Neural cell (in vitro differentiated cells): ENCODE results near the gene IRX3. TPM values are rescaled to one million over a fixed set of nuclear protein-coding genes. Genes with fewer than 3 reads are reported as not detected.

ENCODE experiments used
- H2AFZ ChIP-seq: fragments of 200-600, 300-800 bp; sonication (generic), shearing (Covaris generic); 2 replicates; pipeline ENCODE4 v1.6.0; 2014; ENCODE audit warnings: low read depth, mild to moderate bottlenecking, antibody characterized with exemption, low read length, moderate library complexity
- H3F3A ChIP-seq: fragments of 200-600 bp; shearing (Covaris generic); 2 replicates; pipeline ENCODE4 v1.6.1; 2016; ENCODE audit warnings: mild to moderate bottlenecking, moderate library complexity, mixed read lengths, antibody characterized with exemption, low read length; ENCODE audit not compliant: insufficient read depth, poor library complexity, severe bottlenecking
- H3K27ac ChIP-seq: fragments of 200-600, 300-800 bp; sonication (generic), shearing (Covaris generic); 2 replicates; pipeline ENCODE4 v1.5.1; 2014; ENCODE audit warnings: mild to moderate bottlenecking, low read length, moderate library complexity
- H3K27me3 ChIP-seq: fragments of 300-800, 200-600 bp; sonication (generic), shearing (Covaris generic); 2 replicates; pipeline ENCODE4 v1.6.0; 2014; ENCODE audit warnings: mild to moderate bottlenecking, low read depth, low read length, moderate library complexity; ENCODE audit not compliant: insufficient read depth
- H3K36me3 ChIP-seq: fragments of 300-800, 200-600 bp; sonication (generic), shearing (Covaris generic); 2 replicates; pipeline ENCODE4 v1.5.1; 2014; ENCODE audit warnings: mild to moderate bottlenecking, antibody characterized with exemption, low read length, moderate library complexity; ENCODE audit not compliant: insufficient read depth
- H3K4me2 ChIP-seq: fragments of 300-800, 200-600 bp; sonication (generic), shearing (Covaris generic); 2 replicates; pipeline ENCODE4 v1.6.0; 2014; ENCODE audit warnings: mild to moderate bottlenecking, low read length
- H3K4me3 ChIP-seq: fragments of 300-800, 200-600 bp; sonication (generic), shearing (Covaris generic); 2 replicates; pipeline ENCODE4 v1.5.1; 2014; ENCODE audit warnings: mild to moderate bottlenecking, low read length, moderate library complexity
- H3K79me2 ChIP-seq: fragments of 200-600 bp; shearing (Covaris generic); replicated peaks from 2 replicates; pipeline ENCODE4 v1.6.0; 2014; ENCODE audit warnings: mild to moderate bottlenecking, low read length, moderate library complexity; ENCODE audit not compliant: insufficient read depth
- H3K9ac ChIP-seq: fragments of 300-800, 200-600 bp; sonication (generic), shearing (Covaris generic); 2 replicates; pipeline ENCODE4 v1.6.1; 2016; ENCODE audit warnings: mild to moderate bottlenecking, low read length, mixed read lengths
- H3K9me2 ChIP-seq: fragments of 200-600 bp; shearing (Covaris generic); 2 replicates; pipeline ENCODE4 v1.6.1; 2016; ENCODE audit warnings: mild to moderate bottlenecking, low read length, mixed read lengths; ENCODE audit not compliant: insufficient read depth
- H3K9me3 ChIP-seq: fragments of 200-600, 300-800 bp; sonication (generic), shearing (Covaris generic); 2 replicates; pipeline ENCODE4 v1.6.1; 2016; ENCODE audit warnings: mild to moderate bottlenecking, mixed run types, low read length, moderate library complexity, mixed read lengths
- H4K20me1 ChIP-seq: fragments of 200-600 bp; shearing (Covaris generic); 2 replicates; pipeline ENCODE4 v1.6.1; 2016; ENCODE audit warnings: mild to moderate bottlenecking, mixed run types; ENCODE audit not compliant: insufficient read depth
- EP300 ChIP-seq: fragments of 450-650 bp; conservative IDR thresholded peaks from 2 replicates; pipeline ENCODE4 v1.6.1; 2014; ENCODE audit warnings: antibody characterized with exemption, mild to moderate bottlenecking, moderate library complexity; ENCODE audit not compliant: poor library complexity, severe bottlenecking
- EZH2 ChIP-seq: fragments of 200-600, 300-800 bp; shearing (Covaris generic), sonication (generic); IDR thresholded peaks from 2 replicates; pipeline ENCODE4 v1.6.1; 2014; ENCODE audit warnings: antibody characterized with exemption, low read length, borderline replicate concordance, mild to moderate bottlenecking; ENCODE audit not compliant: insufficient read depth, poor library complexity, severe bottlenecking
- MXI1 ChIP-seq: fragments of 450-650 bp; conservative IDR thresholded peaks from 2 replicates; pipeline ENCODE4 v1.6.1; 2014; ENCODE audit warnings: antibody characterized with exemption, mild to moderate bottlenecking; ENCODE audit not compliant: poor library complexity, severe bottlenecking
- POLR2AphosphoS5 ChIP-seq: IDR thresholded peaks from 2 replicates; pipeline ENCODE4 v1.6.1; 2012
- RAD21 ChIP-seq: fragments of 450-650 bp; conservative IDR thresholded peaks from 2 replicates; pipeline ENCODE4 v1.6.1; 2014; ENCODE audit warnings: antibody characterized with exemption, mild to moderate bottlenecking, moderate library complexity
- SMC3 ChIP-seq: fragments of 450-650 bp; conservative IDR thresholded peaks from 2 replicates; pipeline ENCODE4 v1.6.1; 2014; ENCODE audit warnings: antibody characterized with exemption, mild to moderate bottlenecking, moderate library complexity; ENCODE audit not compliant: poor library complexity
- TAF1 ChIP-seq: IDR thresholded peaks from 2 replicates; pipeline ENCODE4 v1.6.1; 2012; ENCODE audit warnings: low read depth
- polyA plus RNA-seq: library from polyadenylated mRNA; depleted of rRNA; stranded (reverse); fragments of >200 nt; gene quantifications from 2 replicates; pipeline ENCODE4 v1.2.3, GENCODE V29; 2014
- TF ChIP-seq, protein P1 (sequence below): fragments of 450-650 bp; IDR thresholded peaks from 2 replicates; pipeline ENCODE4 v1.5.1; 2014; ENCODE audit warnings: antibody characterized with exemption, mild to moderate bottlenecking, moderate library complexity; ENCODE audit not compliant: poor library complexity, severe bottlenecking
- TF ChIP-seq, protein P2 (sequence below): IDR thresholded peaks from 2 replicates; pipeline ENCODE4 v1.6.1; 2012; ENCODE audit warnings: borderline replicate concordance

IRX3 gene
- polyA plus RNA-seq, 1 donor from 2014 or later: not detected

DNA sequence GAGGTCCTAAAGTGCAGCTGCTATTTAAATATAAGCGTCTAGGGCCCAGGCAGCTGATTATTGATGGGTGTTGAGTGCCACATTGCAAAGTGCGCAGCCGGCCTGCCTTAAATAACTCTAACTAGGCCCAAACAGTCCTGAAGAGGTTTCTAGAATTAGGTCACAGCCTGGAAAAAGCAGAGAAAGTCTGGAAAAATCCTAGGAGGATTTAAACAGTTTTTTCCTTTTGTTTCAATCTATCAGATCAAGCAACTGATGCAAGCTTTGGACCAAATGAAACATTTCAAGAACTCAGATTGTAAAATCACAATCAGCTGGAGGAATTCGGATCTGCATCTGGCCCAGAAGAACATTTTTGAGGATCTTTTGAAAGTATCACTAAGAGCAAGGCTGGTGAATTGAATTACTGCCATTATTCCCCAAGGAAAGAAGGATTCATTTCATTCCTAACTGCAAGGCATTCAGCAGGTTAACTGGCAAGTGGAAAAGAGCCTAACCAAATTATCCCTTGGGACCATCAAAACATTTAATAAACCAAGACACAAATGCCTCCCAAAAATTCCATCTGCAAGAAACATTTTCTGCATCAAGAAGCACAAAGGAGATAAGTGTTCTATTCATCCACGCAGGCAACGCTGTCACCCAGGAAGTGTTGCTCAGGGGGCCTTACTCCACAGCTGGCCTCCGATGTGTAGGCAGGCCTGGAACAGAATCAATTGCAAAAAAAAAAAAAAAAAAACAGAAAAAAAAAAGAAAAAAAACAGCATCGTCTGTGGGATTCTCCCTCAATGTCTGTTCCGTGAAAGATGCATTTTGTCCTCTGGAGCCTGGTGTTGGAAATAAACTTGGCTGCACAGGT, 46.1 kb downstream of the IRX3 start:
- no peaks in the 10 kb centered on the region for H3K9me2 ChIP-seq
- H3K9me3 ChIP-seq: no peaks in the 10 kb centered on the region
- H2AFZ ChIP-seq: no peak overlapping the region
- no peaks in the 10 kb centered on the region for H4K20me1 ChIP-seq
- H3K27ac ChIP-seq: no peak overlapping the region
- H3K4me2 ChIP-seq: no peak overlapping the region
- TF ChIP-seq TAF1 (no peak), MXI1 (no peak), SMC3 (no peak), POLR2AphosphoS5 (no peak), RAD21 (no peak), EP300 (no peak), EZH2 (no peak)
- TF ChIP-seq, protein P1, sequence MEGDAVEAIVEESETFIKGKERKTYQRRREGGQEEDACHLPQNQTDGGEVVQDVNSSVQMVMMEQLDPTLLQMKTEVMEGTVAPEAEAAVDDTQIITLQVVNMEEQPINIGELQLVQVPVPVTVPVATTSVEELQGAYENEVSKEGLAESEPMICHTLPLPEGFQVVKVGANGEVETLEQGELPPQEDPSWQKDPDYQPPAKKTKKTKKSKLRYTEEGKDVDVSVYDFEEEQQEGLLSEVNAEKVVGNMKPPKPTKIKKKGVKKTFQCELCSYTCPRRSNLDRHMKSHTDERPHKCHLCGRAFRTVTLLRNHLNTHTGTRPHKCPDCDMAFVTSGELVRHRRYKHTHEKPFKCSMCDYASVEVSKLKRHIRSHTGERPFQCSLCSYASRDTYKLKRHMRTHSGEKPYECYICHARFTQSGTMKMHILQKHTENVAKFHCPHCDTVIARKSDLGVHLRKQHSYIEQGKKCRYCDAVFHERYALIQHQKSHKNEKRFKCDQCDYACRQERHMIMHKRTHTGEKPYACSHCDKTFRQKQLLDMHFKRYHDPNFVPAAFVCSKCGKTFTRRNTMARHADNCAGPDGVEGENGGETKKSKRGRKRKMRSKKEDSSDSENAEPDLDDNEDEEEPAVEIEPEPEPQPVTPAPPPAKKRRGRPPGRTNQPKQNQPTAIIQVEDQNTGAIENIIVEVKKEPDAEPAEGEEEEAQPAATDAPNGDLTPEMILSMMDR: no peak
- TF ChIP-seq, protein P2, sequence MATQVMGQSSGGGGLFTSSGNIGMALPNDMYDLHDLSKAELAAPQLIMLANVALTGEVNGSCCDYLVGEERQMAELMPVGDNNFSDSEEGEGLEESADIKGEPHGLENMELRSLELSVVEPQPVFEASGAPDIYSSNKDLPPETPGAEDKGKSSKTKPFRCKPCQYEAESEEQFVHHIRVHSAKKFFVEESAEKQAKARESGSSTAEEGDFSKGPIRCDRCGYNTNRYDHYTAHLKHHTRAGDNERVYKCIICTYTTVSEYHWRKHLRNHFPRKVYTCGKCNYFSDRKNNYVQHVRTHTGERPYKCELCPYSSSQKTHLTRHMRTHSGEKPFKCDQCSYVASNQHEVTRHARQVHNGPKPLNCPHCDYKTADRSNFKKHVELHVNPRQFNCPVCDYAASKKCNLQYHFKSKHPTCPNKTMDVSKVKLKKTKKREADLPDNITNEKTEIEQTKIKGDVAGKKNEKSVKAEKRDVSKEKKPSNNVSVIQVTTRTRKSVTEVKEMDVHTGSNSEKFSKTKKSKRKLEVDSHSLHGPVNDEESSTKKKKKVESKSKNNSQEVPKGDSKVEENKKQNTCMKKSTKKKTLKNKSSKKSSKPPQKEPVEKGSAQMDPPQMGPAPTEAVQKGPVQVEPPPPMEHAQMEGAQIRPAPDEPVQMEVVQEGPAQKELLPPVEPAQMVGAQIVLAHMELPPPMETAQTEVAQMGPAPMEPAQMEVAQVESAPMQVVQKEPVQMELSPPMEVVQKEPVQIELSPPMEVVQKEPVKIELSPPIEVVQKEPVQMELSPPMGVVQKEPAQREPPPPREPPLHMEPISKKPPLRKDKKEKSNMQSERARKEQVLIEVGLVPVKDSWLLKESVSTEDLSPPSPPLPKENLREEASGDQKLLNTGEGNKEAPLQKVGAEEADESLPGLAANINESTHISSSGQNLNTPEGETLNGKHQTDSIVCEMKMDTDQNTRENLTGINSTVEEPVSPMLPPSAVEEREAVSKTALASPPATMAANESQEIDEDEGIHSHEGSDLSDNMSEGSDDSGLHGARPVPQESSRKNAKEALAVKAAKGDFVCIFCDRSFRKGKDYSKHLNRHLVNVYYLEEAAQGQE: no peak
- H3K27me3 ChIP-seq: no peaks in the 10 kb centered on the region
- H3K36me3 ChIP-seq: no peaks in the 10 kb centered on the region
- H3K4me3 ChIP-seq: no peak overlapping the region
- no peak overlapping the region for H3K9ac ChIP-seq
- H3K79me2 ChIP-seq: no peaks in the 10 kb centered on the region
- no peaks in the 10 kb centered on the region for H3F3A ChIP-seq

DNA sequence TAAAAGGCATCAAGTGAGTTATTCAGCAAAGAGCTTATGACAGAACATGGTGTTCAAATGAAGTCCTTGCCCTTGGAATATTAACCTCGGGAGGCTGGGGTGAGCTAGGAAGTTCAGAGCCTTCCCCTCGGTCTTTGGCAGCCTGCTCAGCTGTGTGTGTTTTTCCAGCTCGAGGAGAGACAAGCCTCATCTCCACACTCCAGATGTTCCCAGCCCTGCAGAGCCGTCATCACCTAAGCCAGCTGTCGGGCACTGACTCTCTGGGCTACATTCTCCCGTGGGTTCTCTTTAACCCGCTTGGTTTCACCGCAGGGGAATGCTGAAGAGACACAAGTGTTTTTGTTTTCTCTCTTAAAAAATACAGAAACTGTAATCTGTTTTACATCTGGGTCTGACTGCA, 47.1 kb downstream of the IRX3 start:
- TF ChIP-seq RAD21 (no peak), MXI1 (no peak), EP300 (no peak)
- TF ChIP-seq, protein P2: no peak
- H3F3A ChIP-seq: no peaks in the 10 kb centered on the region
- no peaks in the 10 kb centered on the region for H4K20me1 ChIP-seq
- H3K79me2 ChIP-seq: no peaks in the 10 kb centered on the region
- no peak overlapping the region for H3K4me2 ChIP-seq
- H3K27ac ChIP-seq: no peak overlapping the region
- H3K4me3 ChIP-seq: no peak overlapping the region
- H3K9me2 ChIP-seq: no peaks in the 10 kb centered on the region
- H3K36me3 ChIP-seq: no peaks in the 10 kb centered on the region
- H3K9me3 ChIP-seq: no peaks in the 10 kb centered on the region
- H3K9ac ChIP-seq: no peak overlapping the region
- H3K27me3 ChIP-seq: no peaks in the 10 kb centered on the region
- H2AFZ ChIP-seq: no peak overlapping the region
